ENCODE results near the gene YAF2.

DNA sequence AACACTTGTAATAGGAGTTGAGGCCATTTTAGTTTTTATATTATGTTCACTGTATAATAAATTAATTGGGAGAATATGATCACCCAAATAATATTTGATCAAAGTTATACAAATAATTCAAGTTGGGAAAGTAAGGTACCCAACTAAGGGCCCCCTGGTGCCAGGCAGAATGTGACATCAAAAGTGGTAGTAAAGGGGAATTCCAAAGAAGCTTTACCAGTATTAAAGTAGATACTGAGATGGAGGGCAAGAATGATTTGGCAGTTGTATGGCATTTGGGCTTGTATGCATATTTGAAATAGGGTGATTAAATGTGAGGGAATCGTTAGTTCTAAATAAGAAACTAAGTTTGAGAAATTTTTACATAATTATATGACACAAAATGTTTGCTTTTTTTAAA is 111.1 kb downstream of the YAF2 start:
- TF ChIP-seq, protein P1, sequence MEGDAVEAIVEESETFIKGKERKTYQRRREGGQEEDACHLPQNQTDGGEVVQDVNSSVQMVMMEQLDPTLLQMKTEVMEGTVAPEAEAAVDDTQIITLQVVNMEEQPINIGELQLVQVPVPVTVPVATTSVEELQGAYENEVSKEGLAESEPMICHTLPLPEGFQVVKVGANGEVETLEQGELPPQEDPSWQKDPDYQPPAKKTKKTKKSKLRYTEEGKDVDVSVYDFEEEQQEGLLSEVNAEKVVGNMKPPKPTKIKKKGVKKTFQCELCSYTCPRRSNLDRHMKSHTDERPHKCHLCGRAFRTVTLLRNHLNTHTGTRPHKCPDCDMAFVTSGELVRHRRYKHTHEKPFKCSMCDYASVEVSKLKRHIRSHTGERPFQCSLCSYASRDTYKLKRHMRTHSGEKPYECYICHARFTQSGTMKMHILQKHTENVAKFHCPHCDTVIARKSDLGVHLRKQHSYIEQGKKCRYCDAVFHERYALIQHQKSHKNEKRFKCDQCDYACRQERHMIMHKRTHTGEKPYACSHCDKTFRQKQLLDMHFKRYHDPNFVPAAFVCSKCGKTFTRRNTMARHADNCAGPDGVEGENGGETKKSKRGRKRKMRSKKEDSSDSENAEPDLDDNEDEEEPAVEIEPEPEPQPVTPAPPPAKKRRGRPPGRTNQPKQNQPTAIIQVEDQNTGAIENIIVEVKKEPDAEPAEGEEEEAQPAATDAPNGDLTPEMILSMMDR (IDR thresholded peaks at IDR 0.05 in 8 of 11, conservative IDR thresholded peaks at IDR 0.05 in 3 of 11): no peak
- no peak for TF ChIP-seq POLR2A (IDR thresholded peaks at IDR 0.05)
- TF ChIP-seq POLR2AphosphoS5 (IDR thresholded peaks at IDR 0.05): no peak
